H1 (cell line): Measurements from ENCODE around the gene PPIF. TPM values are rescaled to one million over a fixed set of nuclear protein-coding genes. Genes with fewer than 3 reads are reported as not detected.

ENCODE experiments used
- HDAC2 ChIP-seq, 2 experiments: fragments of 300-600 bp in 1 of 2; sonication (generic) in 1 of 2; IDR thresholded peaks; 2 replicates each; pipeline ENCODE4 v1.6.1; 2011 to 2012; ENCODE audit warnings: low read depth in 2 of 2, low read length in 2 of 2, mild to moderate bottlenecking in 2 of 2, moderate library complexity in 2 of 2, borderline replicate concordance in 1 of 2, inconsistent platforms in 1 of 2
- KDM5A ChIP-seq: fragments of 200-600 bp; IDR thresholded peaks from 2 replicates; pipeline ENCODE4 v1.7.1; 2012; ENCODE audit warnings: mild to moderate bottlenecking, low read length, inconsistent platforms, mixed read lengths
- NANOG ChIP-seq: IDR thresholded peaks from 2 replicates; pipeline ENCODE4 v1.6.1; 2011; ENCODE audit warnings: low read length, low read depth, mild to moderate bottlenecking, inconsistent platforms; ENCODE audit not compliant: insufficient read depth, poor library complexity, severe bottlenecking
- PHF8 ChIP-seq: fragments of 200-600 bp; sonication (generic); conservative IDR thresholded peaks from 2 replicates; pipeline ENCODE4 v1.7.1; 2012; ENCODE audit warnings: low read depth, mild to moderate bottlenecking, inconsistent platforms, low read length, moderate library complexity
- POU5F1 ChIP-seq: IDR thresholded peaks from 2 replicates; pipeline ENCODE4 v1.6.1; 2011; ENCODE audit warnings: low read depth, mild to moderate bottlenecking, low read length, moderate library complexity
- SAP30 ChIP-seq: fragments of 300-600 bp; sonication (generic); IDR thresholded peaks from 2 replicates; pipeline ENCODE4 v1.7.1; 2012; ENCODE audit warnings: low read length, moderate library complexity, mild to moderate bottlenecking, inconsistent platforms; ENCODE audit not compliant: insufficient read depth, insufficient replicate concordance
- SIX5 ChIP-seq: IDR thresholded peaks from 2 replicates; pipeline ENCODE4 v1.6.1; 2011; ENCODE audit warnings: mild to moderate bottlenecking, low read depth, low read length
- SRF ChIP-seq: IDR thresholded peaks from 2 replicates; pipeline ENCODE4 v1.6.1; 2011; ENCODE audit warnings: mild to moderate bottlenecking, low read depth, low read length, moderate library complexity
- polyA plus RNA-seq, 7 experiments: library from polyadenylated mRNA; depleted of rRNA in 3 of 7; stranded (reverse) in 5 of 7; unstranded in 2 of 7; fragments of >200 nt in 5 of 7; fragments of 200-250 nt in 2 of 7; gene quantifications; 1 replicate in 5 of 7; 2 replicates in 1 of 7; 4 replicates in 1 of 7; pipeline versions ENCODE4 v1.2.1 to v1.2.3, GENCODE V29; 2011 to 2013; ENCODE audit warnings: missing spikeins in 2 of 7, mixed read lengths in 2 of 7
- total RNA-seq: library from RNA; stranded (reverse); fragmentation: NEBNext Ultra II Directional; extraction: Animal tissue kit (Norgen Biotek cat#: 25700); gene quantifications from 2 replicates; pipeline ENCODE4 v1.2.1, GENCODE V29; 2021
- TF ChIP-seq, protein P1 (sequence below), 3 experiments: IDR thresholded peaks; 1 replicate in 2 of 3; 2 replicates in 1 of 3; pipeline versions ENCODE4 v1.5.1 to v1.6.1; 2011; ENCODE audit warnings: low read length in 3 of 3, mild to moderate bottlenecking in 3 of 3, inconsistent platforms in 2 of 3, low read depth in 1 of 3, moderate library complexity in 1 of 3; ENCODE audit not compliant: insufficient read depth in 1 of 3; ENCODE audit errors: control extremely low read depth in 1 of 3

The PPIF gene
- total and polyA plus RNA-seq, 2 of the 8 experiments (the other 6 are each of a cell fraction or from before 2014, with no cell fraction given): 70.2 to 77.6 TPM

DNA sequence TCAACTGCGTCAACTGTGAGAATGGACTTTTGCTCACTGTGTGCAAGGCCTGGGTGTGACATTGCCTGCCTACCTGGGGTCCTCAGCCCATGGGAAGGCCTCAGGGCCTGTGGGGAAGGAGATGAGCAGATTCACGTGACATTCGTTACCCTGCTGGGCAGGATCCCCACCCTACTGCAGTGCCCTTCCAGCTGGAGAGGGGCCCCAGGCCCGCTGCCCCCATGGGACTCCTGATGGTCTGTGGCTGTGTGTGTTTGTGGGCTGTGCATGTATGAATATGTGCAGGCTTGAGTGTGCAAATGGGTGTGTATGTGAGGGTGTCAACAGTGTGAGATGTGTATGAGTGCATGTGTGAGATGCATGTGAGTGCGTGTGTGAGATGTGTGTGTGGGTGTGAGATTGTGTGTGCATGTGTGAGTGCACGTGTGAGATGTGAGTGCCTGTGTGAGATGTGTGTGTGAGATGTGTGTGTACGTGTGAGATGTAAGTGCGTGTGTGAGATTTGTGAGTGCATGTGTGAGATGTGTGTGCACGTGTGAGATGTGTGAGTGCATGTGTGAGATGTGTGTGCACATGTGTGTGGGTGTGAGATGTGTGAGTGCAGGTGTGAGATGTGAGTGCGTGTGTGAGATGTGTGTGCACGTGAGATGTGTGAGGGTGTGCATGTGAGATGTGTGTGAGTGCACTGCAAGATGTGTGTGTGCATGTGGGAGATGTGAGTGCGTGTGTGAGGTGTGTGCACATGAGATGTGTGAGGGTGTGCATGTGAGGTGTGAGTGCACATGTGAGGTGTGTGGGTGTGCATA lies 29.7 kb downstream of the PPIF start (continued):
- TF ChIP-seq SRF (no peak), SIX5 (no peak), NANOG (no peak), HDAC2 (IDR thresholded peaks at IDR 0.05; ENCODE audit: borderline replicate concordance in 1 of 2, low read depth in 2 of 2, low read length in 2 of 2) (no peak), PHF8 (no peak), SAP30 (no peak), KDM5A (no peak), POU5F1 (no peak)
- TF ChIP-seq, protein P1, sequence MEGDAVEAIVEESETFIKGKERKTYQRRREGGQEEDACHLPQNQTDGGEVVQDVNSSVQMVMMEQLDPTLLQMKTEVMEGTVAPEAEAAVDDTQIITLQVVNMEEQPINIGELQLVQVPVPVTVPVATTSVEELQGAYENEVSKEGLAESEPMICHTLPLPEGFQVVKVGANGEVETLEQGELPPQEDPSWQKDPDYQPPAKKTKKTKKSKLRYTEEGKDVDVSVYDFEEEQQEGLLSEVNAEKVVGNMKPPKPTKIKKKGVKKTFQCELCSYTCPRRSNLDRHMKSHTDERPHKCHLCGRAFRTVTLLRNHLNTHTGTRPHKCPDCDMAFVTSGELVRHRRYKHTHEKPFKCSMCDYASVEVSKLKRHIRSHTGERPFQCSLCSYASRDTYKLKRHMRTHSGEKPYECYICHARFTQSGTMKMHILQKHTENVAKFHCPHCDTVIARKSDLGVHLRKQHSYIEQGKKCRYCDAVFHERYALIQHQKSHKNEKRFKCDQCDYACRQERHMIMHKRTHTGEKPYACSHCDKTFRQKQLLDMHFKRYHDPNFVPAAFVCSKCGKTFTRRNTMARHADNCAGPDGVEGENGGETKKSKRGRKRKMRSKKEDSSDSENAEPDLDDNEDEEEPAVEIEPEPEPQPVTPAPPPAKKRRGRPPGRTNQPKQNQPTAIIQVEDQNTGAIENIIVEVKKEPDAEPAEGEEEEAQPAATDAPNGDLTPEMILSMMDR (IDR thresholded peaks at IDR 0.05; ENCODE audit: control extremely low read depth in 1 of 3, insufficient read depth in 1 of 3, low read depth in 1 of 3, low read length in 3 of 3): no peak
